HG03571 (cell line): ENCODE results near the gene LHFPL4.
"Not testable (repeated sequence)": the region's sequence is repeated elsewhere in the genome, so short reads cannot be mapped to it uniquely, and the experiment has no call there.

Experiments
- ATAC-seq: cut with Tn5 transposase; IDR thresholded peaks from one replicate; pipeline ENCODE4 v1.9.1; 2021; ENCODE audit not compliant: unreplicated experiment

The LHFPL4 gene

DNA sequence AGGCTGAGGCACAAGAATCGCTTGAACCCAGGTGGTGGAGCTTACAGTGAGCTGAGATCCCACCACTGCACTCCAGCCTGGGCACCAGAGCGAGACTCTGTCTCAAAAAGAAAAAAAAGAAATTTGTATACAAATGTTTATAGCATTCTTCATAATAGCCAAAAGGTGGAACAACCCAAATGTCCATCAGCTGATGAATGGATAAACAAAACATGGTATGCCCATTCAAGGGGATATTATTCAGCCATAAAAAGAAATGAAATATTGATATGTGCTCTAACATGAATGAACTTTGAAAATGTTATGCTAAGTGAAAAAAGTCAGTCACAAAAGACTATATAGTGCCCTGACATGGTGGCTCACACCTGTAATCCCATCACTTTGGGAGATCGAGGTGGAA, 11.4 kb downstream of the LHFPL4 start:
- no peak for ATAC-seq

- no peak for ATAC-seq
Observed at GRCh38 chr3:9536212-9536611, 17.4 kb downstream of the LHFPL4 start.

DNA sequence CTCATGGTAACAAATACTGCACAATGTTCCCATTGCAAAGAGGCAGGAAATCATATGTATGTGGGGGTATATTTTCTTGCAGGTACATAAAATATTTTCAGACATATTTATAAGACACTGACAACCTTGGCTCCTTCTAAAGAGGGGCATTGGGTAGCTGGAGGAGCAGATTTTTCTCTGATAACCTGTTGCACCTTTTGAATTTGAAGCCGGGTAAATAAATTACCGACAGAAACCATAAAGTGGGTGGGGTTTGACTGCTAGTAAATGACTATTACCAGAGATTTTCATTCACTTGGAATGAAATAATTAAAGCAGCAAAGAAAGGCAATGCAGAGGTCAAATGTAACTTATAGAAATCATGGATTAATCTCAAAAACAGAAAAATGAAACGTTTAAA, 19.2 kb downstream of the LHFPL4 start:
- no peak for ATAC-seq

- no peak for ATAC-seq
Observed at GRCh38 chr3:9525078-9525477, 28.5 kb downstream of the LHFPL4 start.

GRCh38 chr3:9514956-9515355, 38.7 kb downstream of the LHFPL4 start:
- no peak for ATAC-seq

DNA sequence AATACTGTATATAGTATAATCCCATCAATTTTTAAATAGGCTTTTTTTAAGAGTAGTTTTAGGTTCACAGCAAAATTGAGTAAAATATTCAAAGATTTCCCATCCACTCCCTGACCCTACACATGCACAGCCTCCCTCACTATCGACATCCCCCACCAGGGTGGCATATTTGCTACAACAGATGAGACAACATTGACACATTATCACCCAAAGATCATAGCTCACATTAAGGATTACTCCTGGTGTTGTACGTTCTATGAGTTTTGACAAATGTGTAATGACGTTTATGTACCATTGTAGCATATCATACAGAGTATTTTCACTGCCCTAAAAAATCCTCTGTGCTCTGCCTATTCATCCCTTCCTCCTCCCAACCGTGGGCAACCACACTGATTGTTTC, 39.3 kb downstream of the LHFPL4 start:
- no peak for ATAC-seq

- ATAC-seq, result no peak
Observed at GRCh38 chr3:9512456-9513045, 41.1 kb downstream of the LHFPL4 start.

GRCh38 chr3:9508781-9509180, 44.8 kb downstream of the LHFPL4 start:
- no peak for ATAC-seq

DNA sequence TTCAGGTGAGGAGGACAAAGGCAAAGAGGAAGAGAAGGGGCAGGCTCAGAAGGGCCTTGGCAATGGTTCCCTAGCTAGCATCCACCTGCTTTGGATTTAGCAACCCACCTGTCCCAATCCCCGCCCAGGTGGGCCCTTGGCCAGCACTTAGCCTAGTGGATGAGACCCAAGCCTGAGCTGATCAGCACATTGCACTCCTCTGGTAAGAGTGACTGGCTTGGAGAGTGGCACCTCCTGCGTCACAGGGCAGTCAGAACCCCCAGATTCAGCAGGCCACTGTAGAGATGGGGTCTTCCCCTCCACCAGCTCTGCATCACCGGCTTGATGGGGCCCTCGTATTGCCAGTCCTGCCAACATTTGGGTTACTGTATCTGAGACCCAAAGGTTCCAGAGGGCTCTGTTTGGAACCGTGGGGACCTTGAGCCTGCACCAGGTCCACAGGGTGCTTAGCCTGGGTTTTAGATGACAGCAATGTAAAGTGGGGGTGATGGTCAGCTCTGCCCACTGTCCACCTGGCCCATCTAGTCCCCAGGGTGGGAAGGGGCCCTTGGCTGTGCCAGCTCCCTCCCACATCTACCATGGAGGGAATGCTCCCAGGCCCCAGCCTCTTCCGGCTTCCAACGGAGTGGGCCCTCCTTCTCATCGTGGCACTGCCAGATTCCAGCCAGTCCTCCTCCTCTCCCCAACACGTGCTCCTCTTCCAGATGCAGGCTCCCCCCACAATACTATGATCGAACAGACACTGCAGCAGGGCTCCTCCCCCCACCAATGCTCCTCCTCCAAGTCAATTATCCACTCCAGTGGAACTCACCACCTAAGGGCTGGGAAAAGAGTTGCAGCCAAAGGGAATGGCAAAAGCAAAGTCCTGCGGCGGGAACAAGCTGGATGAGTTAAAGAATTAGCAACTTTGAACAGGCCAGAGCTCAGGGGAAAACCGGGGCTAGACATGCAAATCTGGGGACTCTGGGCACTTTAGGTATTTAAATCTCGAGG, 45.7 kb downstream of the LHFPL4 start:
- ATAC-seq, result no peak

- ATAC-seq, result no peak
Observed at GRCh38 chr3:9503283-9503682, 50.3 kb downstream of the LHFPL4 start.

DNA sequence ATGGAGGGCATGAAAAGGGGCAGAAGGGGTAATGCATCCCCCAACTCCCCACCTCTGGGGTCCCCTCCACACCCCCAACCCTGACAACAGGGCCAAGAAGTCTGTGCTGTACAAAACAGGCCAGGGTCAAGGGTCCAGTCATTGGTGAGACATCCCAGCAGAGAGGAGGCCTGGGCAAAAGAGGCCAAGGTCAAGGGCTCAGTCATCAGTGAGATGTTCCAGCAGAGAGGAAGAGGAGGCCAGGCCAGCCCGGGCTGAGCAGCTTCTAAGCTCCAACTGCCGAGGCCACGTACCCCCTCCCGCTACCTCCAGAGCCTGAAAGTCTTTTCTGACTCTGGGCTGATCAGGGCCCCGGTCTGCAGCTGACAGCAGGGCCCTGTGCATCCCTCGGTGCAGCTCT, 52.4 kb downstream of the LHFPL4 start:
- no peak for ATAC-seq

- ATAC-seq, result no peak
Observed at GRCh38 chr3:9500108-9501050, 53.2 kb downstream of the LHFPL4 start.

DNA sequence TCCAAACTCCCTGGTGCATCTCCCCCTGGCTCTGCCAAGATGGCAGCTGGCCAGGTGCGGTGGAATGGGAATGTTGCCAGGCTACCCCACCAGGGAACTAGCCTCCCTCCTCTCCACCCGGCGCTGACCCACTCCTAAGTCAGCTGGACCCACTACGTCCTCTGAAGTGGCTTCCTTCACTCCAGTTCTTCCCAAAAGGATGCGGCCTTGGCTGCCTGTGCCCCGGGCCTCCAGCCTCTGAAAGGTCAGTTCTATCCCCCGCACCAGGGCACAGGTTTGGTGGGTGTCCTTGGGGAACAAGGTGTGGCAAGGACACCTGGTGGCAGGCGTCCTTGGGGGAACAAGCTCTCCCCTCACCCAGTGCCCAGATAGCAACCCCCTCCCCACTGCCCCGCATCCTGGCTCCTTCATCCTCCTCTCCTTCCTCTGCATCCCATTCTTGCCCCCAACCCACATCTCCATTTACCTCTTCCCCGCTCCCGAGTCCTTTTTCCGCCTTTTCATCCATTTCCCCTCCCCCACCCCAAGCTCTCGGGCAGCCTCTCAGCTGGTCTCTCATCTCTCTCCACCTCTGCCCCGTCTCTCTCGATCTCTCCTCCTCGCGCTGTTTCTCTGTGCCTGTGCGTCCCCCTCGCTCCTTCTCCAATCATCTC, 54.0 kb downstream of the LHFPL4 start:
- ATAC-seq, result no peak

GRCh38 chr3:9498781-9499180, 54.8 kb downstream of the LHFPL4 start:
- ATAC-seq, result no peak

- ATAC-seq, result no peak
Observed at GRCh38 chr3:9497821-9498565, 55.6 kb downstream of the LHFPL4 start.

DNA sequence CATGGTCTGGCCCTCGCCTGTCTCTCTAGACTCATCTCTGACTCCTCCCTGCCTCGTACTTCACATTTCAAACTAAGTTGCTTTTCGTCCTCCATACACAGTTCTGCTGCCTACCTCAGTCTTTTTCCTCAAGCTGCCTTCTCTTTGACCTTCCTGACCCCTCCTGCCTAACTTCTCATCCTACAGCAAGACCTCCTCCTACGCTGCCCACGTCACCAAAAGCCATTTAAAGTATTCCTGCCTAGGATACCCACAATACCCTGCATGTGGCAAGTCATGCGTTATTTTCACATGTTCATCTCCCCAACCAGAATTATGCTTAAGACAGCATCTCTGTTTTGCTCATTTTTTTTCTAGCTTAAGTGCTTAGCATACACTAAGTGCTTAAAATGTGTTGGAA, 56.7 kb downstream of the LHFPL4 start:
- no peak for ATAC-seq

- ATAC-seq, result not testable (repeated sequence)
Observed at GRCh38 chr3:9494036-9494435, 59.6 kb downstream of the LHFPL4 start.

GRCh38 chr3:9491506-9491905, 62.1 kb downstream of the LHFPL4 start:
- ATAC-seq, result no peak

GRCh38 chr3:9485248-9485647, 68.4 kb downstream of the LHFPL4 start:
- no peak for ATAC-seq

GRCh38 chr3:9480265-9480664, 73.4 kb downstream of the LHFPL4 start:
- ATAC-seq, result no peak
